Anterior cingulate cortex (tissue), 58 donors: Measurements from ENCODE around the gene GOLM1.
A peak's percentile ranks its signal among the peaks of the same experiment; 100 is the strongest.
"Not testable (repeated sequence)": the region's sequence is repeated elsewhere in the genome, so short reads cannot be mapped to it uniquely, and the experiment has no call there.

ENCODE experiments used
- DNase-seq, 58 donors: peaks; one replicate each; lab custom pipeline; 2025; lab: John Stamatoyannopoulos, UW

GOLM1 gene, protein sequence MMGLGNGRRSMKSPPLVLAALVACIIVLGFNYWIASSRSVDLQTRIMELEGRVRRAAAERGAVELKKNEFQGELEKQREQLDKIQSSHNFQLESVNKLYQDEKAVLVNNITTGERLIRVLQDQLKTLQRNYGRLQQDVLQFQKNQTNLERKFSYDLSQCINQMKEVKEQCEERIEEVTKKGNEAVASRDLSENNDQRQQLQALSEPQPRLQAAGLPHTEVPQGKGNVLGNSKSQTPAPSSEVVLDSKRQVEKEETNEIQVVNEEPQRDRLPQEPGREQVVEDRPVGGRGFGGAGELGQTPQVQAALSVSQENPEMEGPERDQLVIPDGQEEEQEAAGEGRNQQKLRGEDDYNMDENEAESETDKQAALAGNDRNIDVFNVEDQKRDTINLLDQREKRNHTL

DNA sequence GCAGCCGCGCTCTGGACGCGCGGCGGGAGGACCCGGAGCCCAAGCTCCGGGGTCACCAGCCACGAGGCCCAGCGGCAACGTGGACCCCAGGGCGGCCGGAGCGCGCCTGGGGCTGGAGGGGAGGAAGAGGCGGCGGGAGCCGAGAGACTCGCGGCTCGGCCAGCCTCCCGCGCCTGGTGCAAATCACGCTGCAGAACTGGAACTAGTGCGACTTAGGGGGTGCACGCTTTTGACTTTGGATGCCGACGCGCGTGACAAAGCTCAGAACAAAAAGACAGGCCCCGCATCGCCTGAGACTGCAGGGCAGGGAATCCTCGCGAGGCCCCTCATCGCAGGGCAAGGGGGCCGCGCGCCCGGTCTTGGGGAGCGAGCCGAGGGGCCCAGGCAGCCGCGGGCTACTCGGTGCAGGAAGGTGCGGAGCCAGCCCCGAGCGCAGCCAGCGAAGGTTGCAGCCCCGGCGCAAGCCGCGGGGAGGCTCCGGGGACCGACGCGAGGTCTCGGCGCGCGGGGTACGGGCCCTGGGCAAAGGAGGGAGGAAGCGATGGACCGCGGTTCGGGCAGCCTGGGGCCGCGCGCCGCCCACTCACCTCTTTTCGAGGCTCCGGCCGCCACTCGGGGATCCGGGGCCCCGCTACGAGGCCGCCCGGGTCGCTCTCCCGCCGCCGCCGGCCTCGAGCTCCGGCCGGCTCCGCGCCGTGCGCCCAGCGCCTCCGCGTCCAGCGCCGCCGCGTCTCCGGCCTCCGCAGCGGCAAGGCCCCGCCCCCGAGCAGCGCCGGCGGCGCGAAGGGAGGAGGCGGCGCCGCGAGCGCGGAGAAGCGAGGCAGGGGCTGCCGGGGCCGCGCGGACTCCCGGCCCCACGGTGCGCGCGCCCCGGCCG lies at the start of gene GOLM1:
GOLM1 (minus strand) TSS at position 735 of the 877 bp plus-strand sequence. CDS start 20,238 bp downstream, outside the sequence.
- DNase-seq: peak in 25 of 58 donors; percentile 8 to 61 (median 36)

DNA sequence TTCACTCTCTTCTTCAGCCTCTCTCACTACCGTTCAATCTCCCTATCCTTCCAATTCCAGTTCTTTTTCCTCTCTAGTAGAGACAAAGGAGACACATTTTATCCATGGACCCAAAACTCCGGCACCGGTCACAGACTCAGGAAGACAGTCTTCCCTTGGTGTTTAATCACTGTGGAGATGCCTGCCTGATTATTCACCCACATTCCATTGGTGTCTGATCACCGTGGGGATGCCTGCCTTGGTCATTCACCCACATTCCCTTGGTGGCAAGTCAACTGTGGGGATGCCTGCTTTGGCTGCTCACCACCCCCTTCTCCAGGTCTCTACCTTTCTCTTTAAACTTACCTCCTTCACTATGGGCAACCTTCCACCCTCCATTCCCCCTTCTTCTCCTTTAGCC lies 47.3 kb upstream of the GOLM1 start:
- not testable (repeated sequence) for DNase-seq

DNA sequence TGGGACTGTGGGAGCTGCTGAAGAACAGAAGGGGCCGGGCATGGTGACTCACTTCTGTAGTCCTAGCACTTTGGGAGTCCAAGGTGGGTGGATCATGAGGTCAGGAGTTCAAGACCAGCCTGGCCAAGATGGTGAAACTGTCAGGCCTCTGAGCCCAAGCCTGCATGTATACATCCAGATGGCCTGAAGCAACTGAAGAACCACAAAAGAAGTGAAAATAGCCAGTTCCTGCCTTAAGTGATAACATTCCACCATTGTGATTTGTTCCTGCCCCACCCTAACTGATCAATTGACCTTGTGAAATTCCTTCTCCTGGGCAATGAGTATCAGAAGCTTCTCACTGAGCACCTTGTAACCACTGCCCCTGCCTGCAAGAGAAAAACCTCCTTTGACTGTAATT lies 46.6 kb upstream of the GOLM1 start:
- DNase-seq: not testable (repeated sequence)

DNA sequence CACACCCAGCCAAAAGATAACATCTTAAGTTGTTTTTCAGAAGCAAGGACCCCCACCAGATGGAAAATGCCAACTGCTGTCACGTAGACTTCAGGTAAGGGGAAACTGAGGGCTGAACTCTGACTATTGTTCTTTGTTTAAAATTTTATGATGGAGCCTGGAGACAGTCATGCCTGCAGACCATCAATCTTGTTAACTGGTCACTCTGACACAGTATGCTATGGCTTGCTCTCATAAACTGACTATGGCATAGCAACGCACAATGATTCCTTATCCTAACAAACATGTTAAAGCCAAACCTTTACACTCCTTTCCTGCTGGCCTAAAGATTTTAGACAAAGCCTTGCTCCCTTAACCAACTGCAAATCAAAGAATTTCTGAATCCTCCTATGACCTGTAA lies 43.6 kb upstream of the GOLM1 start:
- no peak for DNase-seq

DNA sequence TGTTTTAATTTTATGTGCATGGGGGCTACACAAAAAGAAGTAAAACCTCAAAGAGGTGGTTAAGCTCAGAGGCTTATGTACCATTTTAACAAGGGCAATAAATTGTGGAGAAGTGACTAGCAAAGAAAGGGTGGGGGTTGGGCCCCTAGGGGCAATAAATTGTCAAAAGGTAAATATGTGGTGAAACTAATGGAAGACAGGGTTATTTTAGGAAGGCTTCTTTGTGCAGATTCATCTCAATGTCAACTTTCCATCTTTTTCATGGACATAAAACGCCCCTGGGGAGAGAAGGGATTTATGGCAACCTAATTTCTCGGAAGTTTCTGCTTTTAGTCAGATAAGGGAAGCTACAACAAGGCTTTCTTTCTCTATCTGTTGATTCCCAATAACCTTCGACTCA lies 42.5 kb upstream of the GOLM1 start:
- no peak for DNase-seq

DNA sequence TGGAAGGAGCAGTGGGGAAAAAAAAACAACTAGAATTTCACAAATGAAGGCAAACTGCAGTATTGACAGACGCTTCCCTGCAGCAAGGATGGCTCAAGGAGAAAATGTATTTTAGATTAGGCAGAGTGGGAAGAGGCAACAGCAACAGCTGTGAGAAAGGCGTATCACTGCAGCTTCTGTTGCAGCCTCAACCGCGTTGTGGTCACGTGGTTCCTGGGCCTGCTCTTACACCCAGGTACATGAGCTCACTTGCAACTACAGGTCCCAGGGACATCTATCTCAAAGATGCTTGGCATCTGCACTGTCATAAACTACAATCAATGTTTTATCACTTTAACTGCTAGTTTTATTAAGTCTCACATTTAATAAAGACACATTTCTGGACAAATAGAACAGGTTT lies 36.0 kb upstream of the GOLM1 start:
- DNase-seq: peak in 27 of 58 donors; percentile 1 to 47 (median 6)

DNA sequence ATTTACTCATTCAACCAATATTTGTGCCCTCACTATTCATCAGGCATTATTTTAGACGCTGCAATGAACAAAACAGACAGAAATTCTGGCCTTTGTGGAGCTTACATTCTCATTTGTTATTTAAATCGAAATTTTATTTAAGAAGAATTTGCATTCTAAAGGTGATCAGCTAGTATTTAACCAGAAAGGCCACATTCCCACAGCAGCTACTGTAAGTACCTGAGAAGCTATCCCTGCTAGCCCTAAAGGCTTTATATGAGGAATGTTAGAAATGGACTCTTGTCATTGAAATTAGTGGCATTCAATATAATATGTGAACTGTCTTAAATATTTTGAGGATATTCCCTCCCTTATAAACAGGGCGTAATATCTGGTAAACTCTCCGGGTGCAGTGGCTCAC lies 35.0 kb upstream of the GOLM1 start:
- DNase-seq: no peak

DNA sequence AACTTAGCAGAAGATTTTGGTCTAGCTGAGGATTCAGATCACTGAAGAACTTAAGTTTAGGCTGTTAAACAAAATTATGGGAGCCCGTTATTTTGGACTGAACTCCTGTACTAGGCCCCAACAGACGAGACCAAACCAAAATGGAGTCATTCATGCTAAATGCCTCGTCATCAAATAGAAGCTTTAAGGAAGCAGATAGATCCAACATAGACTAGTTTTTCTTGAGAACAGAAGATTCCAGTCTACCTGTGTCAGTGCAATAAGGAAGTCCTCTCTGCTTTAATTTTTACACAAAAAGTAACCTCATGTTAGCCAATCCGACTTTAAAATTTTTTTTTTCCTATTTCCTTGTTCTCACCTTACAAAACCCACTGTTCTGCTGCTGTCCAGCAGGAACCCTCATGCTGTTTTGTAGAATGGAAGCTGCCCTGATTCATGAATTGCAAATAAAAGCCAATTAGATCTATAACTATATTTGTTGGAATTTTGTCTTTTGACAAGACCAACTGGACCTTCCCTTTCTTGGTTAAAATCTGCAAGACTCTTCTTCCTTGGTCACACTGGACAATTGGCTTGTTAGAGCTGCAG lies 29.0 kb upstream of the GOLM1 start:
- DNase-seq: no peak

DNA sequence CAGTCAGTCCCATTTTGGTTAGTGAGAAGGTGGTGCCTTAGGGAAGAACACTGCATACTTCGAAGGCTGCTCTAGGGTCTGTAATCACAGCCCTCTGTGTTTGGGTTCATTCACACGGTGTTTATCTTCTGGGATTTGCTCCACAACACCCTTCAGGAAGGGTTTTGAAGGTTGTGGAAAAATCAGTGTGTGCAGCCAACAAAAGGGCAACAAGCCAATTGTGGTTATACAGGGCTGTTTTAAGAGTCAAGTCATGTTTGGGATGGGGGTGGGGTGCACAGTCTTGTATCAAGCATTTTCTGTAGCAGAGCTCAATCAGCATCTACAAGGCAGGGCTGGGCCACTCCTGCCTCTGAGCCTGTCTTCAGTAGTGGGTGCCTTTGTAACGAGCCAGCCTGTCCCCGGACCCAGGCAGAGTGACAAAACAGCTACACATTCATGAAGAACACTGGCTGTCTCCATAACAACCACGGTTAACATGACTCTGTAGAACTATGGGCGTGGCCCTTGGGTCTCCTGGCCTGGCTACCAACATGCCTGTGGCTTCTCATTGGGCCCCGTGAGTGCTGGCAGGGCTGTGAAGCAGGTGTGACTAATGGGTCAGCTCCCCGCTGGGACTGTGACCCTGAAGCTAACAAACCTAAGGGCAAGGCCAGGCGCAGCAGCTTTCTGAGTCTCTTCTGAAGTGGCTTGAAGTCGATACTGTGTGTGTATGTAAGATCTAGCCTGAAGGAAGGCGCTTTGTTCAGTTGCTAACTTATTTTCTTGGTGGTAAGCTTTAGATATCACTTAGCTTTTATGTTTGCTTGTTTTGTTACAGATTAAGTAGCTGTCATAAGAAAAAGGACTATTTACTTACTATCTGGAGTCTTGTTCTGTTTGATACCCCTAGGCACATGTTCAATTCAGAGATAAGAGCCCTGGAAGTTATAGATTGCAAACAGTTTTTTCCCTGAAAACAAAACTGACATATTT lies 27.9 kb upstream of the GOLM1 start:
- DNase-seq: peak in 50 of 58 donors; percentile 10 to 76 (median 36)

DNA sequence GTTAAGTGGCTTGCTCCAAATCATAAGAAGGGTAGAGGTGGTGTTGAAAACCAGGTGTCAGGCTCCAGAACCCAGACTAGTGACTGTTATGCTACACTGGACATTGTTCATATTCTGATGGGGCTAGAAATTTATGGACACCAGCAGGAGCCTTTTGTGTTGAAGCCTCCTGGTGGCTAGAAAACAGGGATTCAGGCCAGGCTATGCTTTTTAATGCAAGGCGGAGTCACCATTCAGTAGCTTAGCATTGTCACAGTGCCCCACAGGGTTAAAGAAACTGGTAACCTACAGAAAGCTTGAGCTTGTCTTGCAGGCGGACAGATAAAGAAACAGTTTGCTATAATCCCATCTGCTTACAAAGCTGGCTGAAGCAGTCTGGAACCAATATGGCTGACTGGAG lies 23.0 kb upstream of the GOLM1 start:
- DNase-seq: no peak

DNA sequence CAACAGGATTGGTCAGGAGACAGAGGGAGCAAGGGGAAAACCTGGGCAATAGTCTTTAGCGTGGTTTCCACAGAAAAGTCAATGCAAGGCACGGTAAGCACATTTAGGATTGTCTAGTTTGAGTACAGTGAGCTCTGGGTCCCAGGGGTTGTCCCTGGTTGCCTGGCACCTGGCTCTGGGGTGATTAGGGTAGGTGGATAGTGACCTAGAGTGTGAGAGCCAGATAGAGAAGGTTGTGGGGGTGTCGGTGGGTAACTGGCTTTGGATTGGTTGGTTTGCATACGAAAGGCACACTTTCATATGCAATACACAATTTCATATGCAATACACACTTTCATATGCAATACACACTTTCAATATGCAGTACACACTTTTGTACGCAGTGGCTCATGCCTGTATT lies 20.1 kb upstream of the GOLM1 start:
- no peak for DNase-seq

DNA sequence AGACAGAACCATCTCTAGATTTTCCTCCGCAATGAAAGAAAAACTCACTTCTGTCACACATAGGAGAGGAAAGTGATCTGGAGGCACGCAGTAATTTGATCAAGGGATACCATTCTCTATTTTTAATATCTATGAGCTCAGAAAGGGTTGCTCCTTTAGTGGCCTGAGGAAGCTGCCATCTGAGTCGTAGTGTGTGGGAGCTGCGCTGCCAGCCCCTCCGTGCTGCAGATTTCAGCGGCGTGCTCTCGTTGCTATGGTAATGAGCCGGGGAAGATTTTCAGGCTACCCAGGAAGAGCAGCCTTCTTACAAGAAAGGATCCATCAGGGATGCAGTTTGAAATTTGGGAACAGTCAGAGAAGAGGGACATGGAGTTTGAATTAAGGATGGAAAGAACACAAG lies 17.1 kb upstream of the GOLM1 start:
- peak in 35 of 58 donors; percentile 2 to 65 (median 19) for DNase-seq

DNA sequence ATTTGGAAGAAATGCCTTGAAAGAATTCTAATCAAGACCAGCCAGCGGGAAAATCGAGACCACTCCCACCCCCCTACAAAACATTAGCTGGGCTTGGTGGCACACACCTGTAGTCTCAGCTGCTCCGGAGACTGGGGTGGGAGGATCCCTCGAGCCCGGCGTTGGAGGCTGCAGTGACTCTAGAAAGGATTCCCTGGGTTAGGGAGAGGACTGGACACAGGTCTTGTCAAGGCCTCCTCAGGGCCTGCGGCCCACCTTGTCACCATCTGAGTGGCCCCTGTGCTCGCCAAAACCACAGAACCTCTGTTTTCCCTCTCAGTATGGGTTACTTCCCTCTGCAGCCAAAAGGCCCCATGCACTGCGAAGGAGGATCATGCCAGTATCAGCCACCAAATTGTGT lies 16.5 kb upstream of the GOLM1 start:
- no peak for DNase-seq

DNA sequence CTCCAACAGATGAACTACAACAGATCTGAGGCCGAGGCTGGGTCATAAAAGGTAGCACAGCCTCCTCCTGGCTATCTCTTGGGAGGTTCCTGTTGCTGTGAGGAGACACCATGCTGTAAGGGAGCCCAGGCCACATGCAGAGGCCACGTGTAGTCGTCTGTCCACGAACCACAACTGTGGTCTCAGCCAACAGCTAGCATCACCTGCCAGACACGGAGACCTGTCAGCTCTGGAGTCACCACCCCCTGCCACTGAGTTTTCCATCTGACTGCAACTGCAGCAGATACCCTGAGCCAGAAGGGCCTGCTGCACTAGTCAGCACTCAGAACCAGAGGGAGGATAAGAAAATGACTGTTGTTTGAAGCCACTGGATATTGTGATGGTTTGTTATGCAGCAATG lies 12.7 kb upstream of the GOLM1 start:
- DNase-seq: no peak

DNA sequence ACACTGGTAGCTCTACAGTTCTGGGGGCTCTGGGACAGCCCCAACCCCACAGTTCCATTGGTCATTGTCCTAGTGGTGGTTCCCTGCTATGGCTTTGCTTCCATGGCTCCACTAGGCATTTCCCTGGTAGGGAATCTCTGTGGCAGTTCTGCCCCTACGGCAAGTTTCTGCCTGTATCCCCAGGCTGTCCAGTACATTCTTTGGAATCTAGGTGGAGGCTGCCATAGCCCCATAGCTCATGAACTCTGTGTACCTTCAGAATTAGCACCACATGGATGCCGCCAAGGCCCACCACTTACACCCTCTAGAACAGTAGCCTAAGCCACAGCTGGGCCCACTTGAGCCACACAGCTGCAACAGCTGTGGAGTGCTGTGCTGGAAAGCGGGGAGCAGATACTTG lies 3.3 kb upstream of the GOLM1 start:
- no peak for DNase-seq

DNA sequence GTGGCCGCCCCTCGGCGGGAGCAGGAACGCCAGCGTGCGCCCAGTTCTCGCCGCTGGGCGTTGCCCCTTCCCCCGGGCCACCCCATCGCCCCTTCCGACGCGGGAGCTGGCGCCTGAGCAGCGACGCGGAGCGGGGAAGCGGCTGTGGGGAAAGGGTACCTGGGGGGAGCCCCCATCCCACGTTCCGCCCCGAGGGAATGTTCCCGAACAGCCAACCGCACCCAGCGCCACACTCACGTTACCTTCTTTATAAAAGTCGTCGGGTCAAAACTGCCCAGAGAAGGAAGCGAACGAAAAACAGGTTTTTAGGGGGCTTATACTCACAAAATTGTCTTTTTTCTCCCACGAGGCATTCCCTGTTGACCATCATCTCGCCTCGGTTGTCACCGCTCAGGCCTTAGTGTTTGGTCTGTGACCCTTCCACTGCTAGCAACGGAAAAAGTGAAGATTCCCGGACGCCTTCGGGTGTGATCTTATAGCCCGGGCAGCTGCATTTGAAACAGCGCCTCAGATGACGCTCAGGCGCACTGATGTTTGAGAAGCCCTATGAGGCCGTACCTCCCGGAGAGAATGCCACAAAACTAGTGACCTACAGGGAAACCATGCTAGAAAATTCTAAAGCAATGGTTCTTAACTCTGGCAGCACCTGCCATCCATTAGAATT lies 475 bp upstream of the GOLM1 start:
- DNase-seq: peak in 8 of 58 donors; percentile 2 to 56 (median 32)

DNA sequence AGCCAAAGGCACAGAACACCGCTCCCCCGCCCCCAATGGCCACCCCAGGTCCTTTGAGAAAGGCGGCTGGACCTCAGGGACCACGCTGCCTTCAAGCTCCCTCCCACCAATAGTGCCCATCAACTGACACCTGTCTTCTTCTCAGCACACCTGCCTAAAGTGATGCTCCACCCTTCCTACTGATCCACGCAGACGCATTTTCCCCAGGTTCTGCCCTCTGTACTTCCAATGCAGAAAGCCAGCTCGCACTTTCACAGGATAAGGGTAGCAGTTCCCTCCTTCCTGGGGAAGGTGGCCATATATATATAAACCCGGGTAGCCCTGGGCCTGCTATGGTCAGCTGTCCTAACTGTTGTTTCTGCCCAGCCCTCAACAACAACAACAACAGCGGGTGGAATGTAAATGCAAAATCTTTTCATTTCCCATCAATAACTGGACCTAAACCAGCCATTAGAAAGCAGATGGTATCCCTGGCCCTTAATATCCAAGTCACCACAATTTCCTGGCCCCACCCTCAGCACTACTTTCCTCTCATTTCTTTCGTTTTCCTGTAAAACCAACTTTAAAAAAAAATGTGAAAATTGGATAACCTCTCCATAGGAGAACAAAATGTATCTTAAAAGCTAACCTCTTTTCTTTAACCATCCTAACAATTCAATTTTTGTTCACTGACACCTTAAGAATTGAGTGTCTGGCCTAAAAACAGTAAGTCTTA lies 1.7 kb downstream of the GOLM1 start:
- DNase-seq: no peak

DNA sequence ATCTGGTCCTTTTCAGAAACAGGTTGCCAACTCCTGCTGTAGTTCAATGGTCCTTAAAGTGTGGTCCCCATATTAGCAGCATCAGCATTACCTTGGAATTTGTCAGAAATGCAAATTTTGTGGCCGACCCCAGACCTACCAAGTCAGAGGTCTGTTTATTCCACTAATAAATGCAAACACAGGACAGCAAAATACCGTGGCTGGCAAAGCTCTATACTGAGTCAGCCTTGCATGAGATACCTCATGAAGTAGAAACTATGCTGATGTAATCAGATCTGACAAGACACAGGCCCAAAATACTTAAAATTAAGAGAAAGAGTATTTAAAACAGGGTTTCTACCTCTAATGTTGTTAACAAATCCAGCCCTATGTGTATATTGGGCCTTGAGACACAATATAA lies 3.0 kb downstream of the GOLM1 start:
- DNase-seq: no peak
